ENCODE results near the gene RGS3.

GRCh38 chr9:113519426-113520108 lies 56.0 kb downstream of the RGS3 start:
- TF ChIP-seq EZH2 (IDR thresholded peaks at IDR 0.05; ENCODE audit: insufficient read depth, poor library complexity, severe bottlenecking) (no peak), EZH2phosphoT487 (IDR thresholded peaks at IDR 0.05; ENCODE audit: insufficient read depth, low read depth) (no peak)

Measured in GM23248 (cell line).